Measurements from ENCODE around the gene PYM1.

GRCh38 chr12:55899082-55899481 is 28.6 kb downstream of the PYM1 start:
- TF ChIP-seq CTCF (IDR thresholded peaks at IDR 0.05), result no peak
- no peak for TF ChIP-seq POLR2AphosphoS5 (IDR thresholded peaks at IDR 0.05)
